ENCODE measurements around the gene NPAS3.

- TF ChIP-seq, protein P1, sequence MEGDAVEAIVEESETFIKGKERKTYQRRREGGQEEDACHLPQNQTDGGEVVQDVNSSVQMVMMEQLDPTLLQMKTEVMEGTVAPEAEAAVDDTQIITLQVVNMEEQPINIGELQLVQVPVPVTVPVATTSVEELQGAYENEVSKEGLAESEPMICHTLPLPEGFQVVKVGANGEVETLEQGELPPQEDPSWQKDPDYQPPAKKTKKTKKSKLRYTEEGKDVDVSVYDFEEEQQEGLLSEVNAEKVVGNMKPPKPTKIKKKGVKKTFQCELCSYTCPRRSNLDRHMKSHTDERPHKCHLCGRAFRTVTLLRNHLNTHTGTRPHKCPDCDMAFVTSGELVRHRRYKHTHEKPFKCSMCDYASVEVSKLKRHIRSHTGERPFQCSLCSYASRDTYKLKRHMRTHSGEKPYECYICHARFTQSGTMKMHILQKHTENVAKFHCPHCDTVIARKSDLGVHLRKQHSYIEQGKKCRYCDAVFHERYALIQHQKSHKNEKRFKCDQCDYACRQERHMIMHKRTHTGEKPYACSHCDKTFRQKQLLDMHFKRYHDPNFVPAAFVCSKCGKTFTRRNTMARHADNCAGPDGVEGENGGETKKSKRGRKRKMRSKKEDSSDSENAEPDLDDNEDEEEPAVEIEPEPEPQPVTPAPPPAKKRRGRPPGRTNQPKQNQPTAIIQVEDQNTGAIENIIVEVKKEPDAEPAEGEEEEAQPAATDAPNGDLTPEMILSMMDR (IDR thresholded peaks at IDR 0.05): no peak
- TF ChIP-seq EZH2 (IDR thresholded peaks at IDR 0.05): no peak
- TF ChIP-seq EZH2phosphoT487 (IDR thresholded peaks at IDR 0.05): no peak
Observed at GRCh38 chr14:33842299-33842698, 903.6 kb downstream of the NPAS3 start.
